Measurements from ENCODE around the gene UTP15.

Gene UTP15

DNA sequence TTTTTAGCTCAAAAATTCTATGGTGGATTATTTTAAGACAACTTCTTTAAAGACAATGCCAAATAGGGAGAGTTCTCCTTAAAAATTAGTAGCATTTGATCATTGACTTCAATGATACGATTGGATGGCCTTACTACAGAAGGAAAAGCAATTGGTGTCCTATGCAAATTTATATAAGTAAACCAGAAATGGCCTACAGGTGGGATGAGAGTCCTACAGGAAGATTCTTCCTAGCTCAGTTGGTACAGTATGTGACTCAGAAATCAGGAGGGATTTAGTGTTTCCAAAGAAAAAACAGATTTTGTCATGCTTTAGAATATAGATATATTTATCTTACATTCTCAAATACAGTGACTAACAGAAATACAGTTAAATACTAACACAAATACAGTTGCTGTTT, 6.6 kb upstream of the UTP15 start:
- in situ Hi-C loops (cut with MboI; ENCODE audit: low pct_unique_long_range_greater_than_20kb, low sequenced_read_pairs, unreplicated experiment): no loop called here
- TF ChIP-seq, protein P1, sequence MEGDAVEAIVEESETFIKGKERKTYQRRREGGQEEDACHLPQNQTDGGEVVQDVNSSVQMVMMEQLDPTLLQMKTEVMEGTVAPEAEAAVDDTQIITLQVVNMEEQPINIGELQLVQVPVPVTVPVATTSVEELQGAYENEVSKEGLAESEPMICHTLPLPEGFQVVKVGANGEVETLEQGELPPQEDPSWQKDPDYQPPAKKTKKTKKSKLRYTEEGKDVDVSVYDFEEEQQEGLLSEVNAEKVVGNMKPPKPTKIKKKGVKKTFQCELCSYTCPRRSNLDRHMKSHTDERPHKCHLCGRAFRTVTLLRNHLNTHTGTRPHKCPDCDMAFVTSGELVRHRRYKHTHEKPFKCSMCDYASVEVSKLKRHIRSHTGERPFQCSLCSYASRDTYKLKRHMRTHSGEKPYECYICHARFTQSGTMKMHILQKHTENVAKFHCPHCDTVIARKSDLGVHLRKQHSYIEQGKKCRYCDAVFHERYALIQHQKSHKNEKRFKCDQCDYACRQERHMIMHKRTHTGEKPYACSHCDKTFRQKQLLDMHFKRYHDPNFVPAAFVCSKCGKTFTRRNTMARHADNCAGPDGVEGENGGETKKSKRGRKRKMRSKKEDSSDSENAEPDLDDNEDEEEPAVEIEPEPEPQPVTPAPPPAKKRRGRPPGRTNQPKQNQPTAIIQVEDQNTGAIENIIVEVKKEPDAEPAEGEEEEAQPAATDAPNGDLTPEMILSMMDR (IDR thresholded peaks at IDR 0.05; ENCODE audit: extremely low read depth, insufficient read depth, missing control alignments): no peak
- no peak for DNase-seq (ENCODE audit: low spot score)

DNA sequence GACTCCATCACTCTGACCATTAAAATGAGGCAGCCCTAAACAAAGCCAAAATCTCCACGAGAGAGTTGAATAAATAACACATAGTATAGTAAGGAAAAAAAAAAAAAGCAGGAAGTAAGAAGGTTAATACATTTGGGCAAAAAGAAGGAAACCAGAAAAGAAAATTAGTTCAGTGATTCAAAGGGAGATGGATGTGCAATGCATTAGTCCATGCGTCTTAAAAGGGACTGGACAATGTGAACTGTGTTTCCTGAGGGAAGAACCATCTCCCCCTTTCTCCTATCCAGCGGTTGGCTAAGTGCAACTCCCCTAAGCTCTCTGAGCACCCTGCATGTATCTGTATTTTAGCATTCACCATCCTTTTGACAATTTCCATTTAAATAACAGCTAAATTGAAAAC, 1.5 kb upstream of the UTP15 start:
- TF ChIP-seq, protein P1 (IDR thresholded peaks at IDR 0.05; ENCODE audit: extremely low read depth, insufficient read depth, missing control alignments): no peak
- DNase-seq (ENCODE audit: low spot score): no peak
- in situ Hi-C loops (cut with MboI; ENCODE audit: low pct_unique_long_range_greater_than_20kb, low sequenced_read_pairs, unreplicated experiment): no loop called here

DNA sequence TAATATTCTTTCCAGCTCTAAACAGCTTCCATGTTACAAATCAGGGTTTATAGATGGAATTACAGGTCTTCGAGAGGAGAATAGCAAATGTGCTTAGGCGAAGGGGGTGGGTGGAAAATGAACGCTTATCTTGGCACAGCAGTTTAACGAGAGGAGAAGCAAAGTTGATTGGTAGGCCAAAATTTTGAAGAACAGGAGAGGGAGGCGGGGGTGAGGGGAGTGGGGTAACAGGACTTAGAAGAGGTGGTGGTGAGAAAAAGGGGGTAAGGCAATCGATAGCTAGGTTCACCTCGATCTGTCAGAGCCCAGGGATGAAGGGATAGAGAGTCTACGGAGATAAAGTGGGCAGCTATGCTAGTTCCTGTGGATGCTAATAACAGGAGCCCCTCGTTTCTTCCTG, 868 bp upstream of the UTP15 start:
- DNase-seq (ENCODE audit: low spot score): no peak
- TF ChIP-seq, protein P1 (IDR thresholded peaks at IDR 0.05; ENCODE audit: extremely low read depth, insufficient read depth, missing control alignments): no peak
- in situ Hi-C loops (cut with MboI; ENCODE audit: low pct_unique_long_range_greater_than_20kb, low sequenced_read_pairs, unreplicated experiment): no loop called here

DNA sequence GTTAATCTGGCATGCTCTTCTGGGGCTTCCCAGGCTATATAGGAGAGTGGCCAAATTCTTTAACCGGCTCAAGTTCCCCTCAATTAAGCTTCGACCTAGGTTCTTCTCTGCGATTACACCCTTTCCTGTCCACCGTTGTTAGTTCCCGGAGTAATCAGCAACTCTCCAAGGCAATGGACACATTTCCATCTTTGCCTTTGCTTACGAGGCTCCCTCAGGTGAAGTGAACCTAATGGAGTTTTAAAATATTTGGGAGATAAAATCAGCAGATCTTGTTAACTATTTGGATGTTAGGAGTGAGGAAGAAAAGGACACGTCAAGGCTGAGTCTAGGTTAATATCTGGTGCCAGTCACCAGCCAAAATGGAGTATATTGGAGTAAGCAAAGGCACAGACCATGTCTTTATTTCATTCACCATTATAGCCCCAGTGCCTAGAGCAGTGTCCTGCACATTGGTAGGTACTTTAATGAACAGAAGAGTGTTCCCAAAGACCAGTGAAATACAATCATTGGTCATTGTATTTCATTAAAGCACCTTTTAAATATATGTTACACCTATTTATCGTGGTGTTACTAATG, 515 bp downstream of the UTP15 start:
- TF ChIP-seq, protein P1 (IDR thresholded peaks at IDR 0.05; ENCODE audit: extremely low read depth, insufficient read depth, missing control alignments): no peak
- in situ Hi-C loops (cut with MboI; ENCODE audit: low pct_unique_long_range_greater_than_20kb, low sequenced_read_pairs, unreplicated experiment): no loop called here
- no peak for DNase-seq (ENCODE audit: low spot score)

DNA sequence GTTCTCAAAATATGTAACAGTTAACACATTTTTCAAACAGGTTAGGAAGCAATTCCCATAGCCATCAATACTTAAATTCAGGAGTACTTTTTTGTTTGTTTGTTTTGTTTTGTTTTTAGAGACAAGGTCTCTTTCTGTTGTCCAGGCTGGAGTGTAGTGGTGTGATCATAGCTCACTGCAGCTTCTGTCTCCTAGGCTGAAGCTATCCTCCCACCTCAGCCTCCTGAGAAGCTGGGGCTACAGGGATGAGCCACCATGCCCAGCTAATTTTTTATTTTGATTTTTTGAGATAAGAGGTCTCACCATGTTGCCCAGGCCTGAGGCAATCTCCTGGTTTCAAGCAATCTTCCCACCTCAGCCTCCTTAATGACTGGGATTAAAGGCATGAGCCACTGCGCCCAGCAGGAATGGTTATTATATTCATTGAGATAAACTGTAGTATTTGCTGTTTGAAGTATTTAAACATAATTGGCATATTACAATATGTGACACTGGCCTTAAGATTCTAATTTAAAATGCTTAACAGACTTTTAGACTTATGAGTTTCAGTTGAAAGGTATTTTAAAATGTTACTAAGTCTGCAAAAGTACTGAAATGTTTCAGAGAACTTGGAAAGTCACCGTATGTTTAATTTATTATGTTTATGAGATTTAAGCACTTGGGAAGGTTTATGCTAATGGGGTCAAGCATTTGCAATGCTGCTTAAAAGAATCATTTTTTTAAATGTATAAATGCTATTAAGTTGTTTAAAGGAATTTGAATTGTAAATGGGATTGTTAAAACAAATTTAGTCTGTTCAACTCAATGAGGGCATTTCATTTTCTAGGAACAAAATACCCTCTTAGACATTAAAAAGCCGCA, 17.0 kb downstream of the UTP15 start:
- TF ChIP-seq, protein P1 (IDR thresholded peaks at IDR 0.05; ENCODE audit: extremely low read depth, insufficient read depth, missing control alignments): no peak
- in situ Hi-C loops (cut with MboI; ENCODE audit: low pct_unique_long_range_greater_than_20kb, low sequenced_read_pairs, unreplicated experiment): loop anchor here (25.0 kb wide), 1 partner anchor 1080 kb away; no protein-coding TSS in a partner anchor

DNA sequence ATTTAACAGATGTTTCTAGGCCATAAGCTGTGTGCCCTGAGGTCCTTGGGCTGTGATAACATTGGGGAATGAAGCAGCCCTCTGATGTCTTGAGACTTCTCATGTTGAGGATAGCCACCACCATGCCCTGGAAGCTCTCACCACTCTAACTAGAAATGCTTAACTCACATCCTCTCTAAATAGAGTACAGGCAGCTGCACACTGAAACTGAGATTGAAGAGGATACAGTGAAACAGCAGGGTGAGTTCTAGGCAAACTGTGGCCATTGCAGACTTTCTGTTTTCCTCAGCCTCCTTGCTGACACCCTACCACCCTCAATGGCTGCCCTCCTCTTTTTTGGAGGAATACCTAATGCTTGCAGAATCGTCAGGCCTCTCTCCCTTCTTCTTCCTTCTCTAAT, 22.4 kb downstream of the UTP15 start:
- TF ChIP-seq, protein P1 (IDR thresholded peaks at IDR 0.05; ENCODE audit: extremely low read depth, insufficient read depth, missing control alignments): no peak
- DNase-seq (ENCODE audit: low spot score): no peak
- in situ Hi-C loops (cut with MboI; ENCODE audit: low pct_unique_long_range_greater_than_20kb, low sequenced_read_pairs, unreplicated experiment): loop anchor here (5.0 to 25.0 kb wide), 2 partner anchors 204 to 1074 kb away; no protein-coding TSS in a partner anchor

More for the DNA sequence above, 17.0 kb downstream of the UTP15 start:
- DNase-seq (ENCODE audit: low spot score): no peak
